ENCODE measurements around the gene PHRF1. TPM values are rescaled to one million over a fixed set of nuclear protein-coding genes. Genes with fewer than 3 reads are reported as not detected.
A peak's percentile ranks its signal among the peaks of the same experiment; 100 is the strongest.

Gene PHRF1
- total and polyA plus RNA-seq, 9 of the 15 experiments (the other 6 are each of a cell fraction or from before 2014, with no cell fraction given) = 0.07 to 37.2 (median 7.7) TPM

DNA sequence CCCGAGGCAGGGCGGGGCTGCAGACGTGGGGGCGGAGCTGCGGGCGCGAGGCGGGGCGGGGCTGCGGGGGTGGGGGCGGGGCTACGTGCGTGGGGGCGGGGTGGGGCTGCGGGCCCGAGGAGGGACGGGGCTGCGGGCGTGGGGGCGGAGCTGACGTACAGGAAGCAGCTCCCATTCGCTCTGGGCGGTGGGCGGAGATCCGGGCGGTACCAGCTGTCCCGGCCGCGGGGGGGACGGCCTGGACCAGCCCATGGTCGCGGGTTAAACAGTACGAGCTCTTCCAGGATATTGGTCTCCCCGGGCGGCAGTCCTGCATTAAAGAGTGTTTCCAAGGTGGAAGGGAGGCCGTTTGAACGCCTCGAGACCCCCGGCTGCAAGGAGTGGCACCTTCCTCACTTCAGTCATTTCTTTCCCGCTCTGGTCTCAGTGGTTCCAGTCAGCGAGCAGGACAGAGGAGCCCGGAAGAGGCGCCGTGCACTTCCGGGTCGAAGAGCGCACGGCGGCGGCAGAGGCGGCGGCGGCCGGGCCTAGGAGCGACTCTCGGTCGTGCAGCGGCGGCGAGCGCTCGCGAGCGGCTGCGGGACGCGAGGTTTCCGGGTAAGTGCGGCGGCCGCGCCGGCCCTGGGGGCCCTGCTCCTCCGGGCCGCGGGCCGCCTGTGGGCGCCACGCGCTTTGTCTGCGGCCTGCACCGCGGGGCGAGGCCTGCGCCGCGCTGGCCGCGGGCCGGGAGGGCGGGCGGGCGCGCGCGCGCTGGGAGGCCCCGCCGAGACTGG is at the start of gene PHRF1 (continued):
- TF ChIP-seq ZNF224 (CRISPR knock-in tag; IDR thresholded peaks at IDR 0.05) (0 out of 2 replicates have a peak, but pooled peaks have one; percentile 23), PHF21A (IDR thresholded peaks at IDR 0.05; ENCODE audit: borderline replicate concordance, low read depth) (no peak), HMG20A (CRISPR knock-in tag; conservative IDR thresholded peaks at IDR 0.05) (no peak), ZNF174 (CRISPR knock-in tag; IDR thresholded peaks at IDR 0.05) (no peak), ZNF785 (CRISPR knock-in tag; IDR thresholded peaks at IDR 0.05) (no peak), CREB5 (CRISPR knock-in tag; IDR thresholded peaks at IDR 0.05) (no peak), ID3 (CRISPR knock-in tag; IDR thresholded peaks at IDR 0.05) (no peak), ID3 (tag; IDR thresholded peaks at IDR 0.05) (peak; percentile 51; the same call in 1 of the 2 replicates), VEZF1 (CRISPR knock-in tag; IDR thresholded peaks at IDR 0.05) (peak; percentile 96), CCAR2 (IDR thresholded peaks at IDR 0.05; ENCODE audit: low read depth, low read length) (no peak), ZNF41 (CRISPR knock-in tag; conservative IDR thresholded peaks at IDR 0.05) (no peak), MIER1 (IDR thresholded peaks at IDR 0.05; ENCODE audit: low read depth) (no peak), POLR2B (IDR thresholded peaks at IDR 0.05; ENCODE audit: low read depth, partially characterized antibody) (peak; percentile 28)
- TF ChIP-seq, protein P1, sequence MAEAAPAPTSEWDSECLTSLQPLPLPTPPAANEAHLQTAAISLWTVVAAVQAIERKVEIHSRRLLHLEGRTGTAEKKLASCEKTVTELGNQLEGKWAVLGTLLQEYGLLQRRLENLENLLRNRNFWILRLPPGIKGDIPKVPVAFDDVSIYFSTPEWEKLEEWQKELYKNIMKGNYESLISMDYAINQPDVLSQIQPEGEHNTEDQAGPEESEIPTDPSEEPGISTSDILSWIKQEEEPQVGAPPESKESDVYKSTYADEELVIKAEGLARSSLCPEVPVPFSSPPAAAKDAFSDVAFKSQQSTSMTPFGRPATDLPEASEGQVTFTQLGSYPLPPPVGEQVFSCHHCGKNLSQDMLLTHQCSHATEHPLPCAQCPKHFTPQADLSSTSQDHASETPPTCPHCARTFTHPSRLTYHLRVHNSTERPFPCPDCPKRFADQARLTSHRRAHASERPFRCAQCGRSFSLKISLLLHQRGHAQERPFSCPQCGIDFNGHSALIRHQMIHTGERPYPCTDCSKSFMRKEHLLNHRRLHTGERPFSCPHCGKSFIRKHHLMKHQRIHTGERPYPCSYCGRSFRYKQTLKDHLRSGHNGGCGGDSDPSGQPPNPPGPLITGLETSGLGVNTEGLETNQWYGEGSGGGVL (CRISPR knock-in tag; IDR thresholded peaks at IDR 0.05) = no peak
- TF ChIP-seq, protein P2, sequence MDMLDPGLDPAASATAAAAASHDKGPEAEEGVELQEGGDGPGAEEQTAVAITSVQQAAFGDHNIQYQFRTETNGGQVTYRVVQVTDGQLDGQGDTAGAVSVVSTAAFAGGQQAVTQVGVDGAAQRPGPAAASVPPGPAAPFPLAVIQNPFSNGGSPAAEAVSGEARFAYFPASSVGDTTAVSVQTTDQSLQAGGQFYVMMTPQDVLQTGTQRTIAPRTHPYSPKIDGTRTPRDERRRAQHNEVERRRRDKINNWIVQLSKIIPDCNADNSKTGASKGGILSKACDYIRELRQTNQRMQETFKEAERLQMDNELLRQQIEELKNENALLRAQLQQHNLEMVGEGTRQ (CRISPR knock-in tag; IDR thresholded peaks at IDR 0.05) = no peak
- TF ChIP-seq, protein P3, sequence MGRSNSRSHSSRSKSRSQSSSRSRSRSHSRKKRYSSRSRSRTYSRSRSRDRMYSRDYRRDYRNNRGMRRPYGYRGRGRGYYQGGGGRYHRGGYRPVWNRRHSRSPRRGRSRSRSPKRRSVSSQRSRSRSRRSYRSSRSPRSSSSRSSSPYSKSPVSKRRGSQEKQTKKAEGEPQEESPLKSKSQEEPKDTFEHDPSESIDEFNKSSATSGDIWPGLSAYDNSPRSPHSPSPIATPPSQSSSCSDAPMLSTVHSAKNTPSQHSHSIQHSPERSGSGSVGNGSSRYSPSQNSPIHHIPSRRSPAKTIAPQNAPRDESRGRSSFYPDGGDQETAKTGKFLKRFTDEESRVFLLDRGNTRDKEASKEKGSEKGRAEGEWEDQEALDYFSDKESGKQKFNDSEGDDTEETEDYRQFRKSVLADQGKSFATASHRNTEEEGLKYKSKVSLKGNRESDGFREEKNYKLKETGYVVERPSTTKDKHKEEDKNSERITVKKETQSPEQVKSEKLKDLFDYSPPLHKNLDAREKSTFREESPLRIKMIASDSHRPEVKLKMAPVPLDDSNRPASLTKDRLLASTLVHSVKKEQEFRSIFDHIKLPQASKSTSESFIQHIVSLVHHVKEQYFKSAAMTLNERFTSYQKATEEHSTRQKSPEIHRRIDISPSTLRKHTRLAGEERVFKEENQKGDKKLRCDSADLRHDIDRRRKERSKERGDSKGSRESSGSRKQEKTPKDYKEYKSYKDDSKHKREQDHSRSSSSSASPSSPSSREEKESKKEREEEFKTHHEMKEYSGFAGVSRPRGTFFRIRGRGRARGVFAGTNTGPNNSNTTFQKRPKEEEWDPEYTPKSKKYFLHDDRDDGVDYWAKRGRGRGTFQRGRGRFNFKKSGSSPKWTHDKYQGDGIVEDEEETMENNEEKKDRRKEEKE (IDR thresholded peaks at IDR 0.05; ENCODE audit: borderline replicate concordance in 1 of 2, control insufficient read depth in 1 of 2, low read depth in 2 of 2, low read length in 1 of 2) = peak; percentile 27 to 96; a peak in 2 of 4 replicates

All from K562 (cell line).